HepG2 (cell line): ENCODE measurements around the gene PAM16. TPM values are rescaled to one million over a fixed set of nuclear protein-coding genes. Genes with fewer than 3 reads are reported as not detected.

Experiments
- ARID5B ChIP-seq: IDR thresholded peaks from 2 replicates; pipeline ENCODE4 v1.4.0; 2020; ENCODE audit warnings: mild to moderate bottlenecking, missing genetic modification reagents
- ATF7-NPFF ChIP-seq: sonication (generic); formaldehyde crosslinking; IDR thresholded peaks from 2 replicates; pipeline ENCODE4 v1.8.1; 2023; ENCODE audit warnings: mild to moderate bottlenecking, low read depth, missing genetic modification reagents, moderate library complexity
- DNMT1 ChIP-seq: sonication (generic); formaldehyde crosslinking; IDR thresholded peaks from 2 replicates; pipeline ENCODE4 v1.5.1; 2020; ENCODE audit warnings: mild to moderate bottlenecking, missing genetic modification reagents
- GABPB1 ChIP-seq: IDR thresholded peaks from 2 replicates; pipeline ENCODE4 v1.6.1; 2016; ENCODE audit warnings: mild to moderate bottlenecking, missing genetic modification reagents, moderate library complexity, missing compliant biosample characterization
- HDAC6 ChIP-seq: fragments of 200-600 bp; sonication (generic); IDR thresholded peaks from 2 replicates; pipeline ENCODE4 v1.7.0; 2017; ENCODE audit warnings: mild to moderate bottlenecking, antibody characterized with exemption, low read length, low read depth
- HOXA3 ChIP-seq: sonication (generic); formaldehyde crosslinking; IDR thresholded peaks from 2 replicates; pipeline ENCODE4 v1.5.0; 2020; ENCODE audit warnings: missing genetic modification reagents
- MYC ChIP-seq: sonication (generic); formaldehyde crosslinking; IDR thresholded peaks from 2 replicates; pipeline ENCODE4 v1.9.0; 2021; ENCODE audit warnings: missing genetic modification reagents, borderline replicate concordance
- NR0B2 ChIP-seq: sonication (generic); formaldehyde crosslinking; IDR thresholded peaks from 2 replicates; pipeline ENCODE4 v1.4.0; 2020; ENCODE audit warnings: mild to moderate bottlenecking, missing genetic modification reagents
- RXRA ChIP-seq: sonication (generic); formaldehyde crosslinking; IDR thresholded peaks from 2 replicates; pipeline ENCODE4 v1.5.1; 2020; ENCODE audit warnings: missing genetic modification reagents
- SIN3B ChIP-seq: fragments of 150-350 bp; IDR thresholded peaks from 2 replicates; pipeline ENCODE4 v1.6.1; 2014; ENCODE audit warnings: low read length
- SP4 ChIP-seq: sonication (generic); formaldehyde crosslinking; IDR thresholded peaks from 2 replicates; pipeline ENCODE4 v1.8.1; 2023; ENCODE audit warnings: mild to moderate bottlenecking, missing genetic modification reagents
- SRF ChIP-seq: IDR thresholded peaks from 2 replicates; pipeline ENCODE4 v1.6.1; 2011; ENCODE audit warnings: mild to moderate bottlenecking, low read depth, low read length, moderate library complexity
- THAP11 ChIP-seq: IDR thresholded peaks from 2 replicates; pipeline ENCODE4 v1.6.1; 2016; ENCODE audit warnings: missing biosample characterization, missing genetic modification reagents
- THRA ChIP-seq: sonication (generic); formaldehyde crosslinking; IDR thresholded peaks from 2 replicates; pipeline ENCODE4 v1.4.0; 2020; ENCODE audit warnings: missing genetic modification reagents, borderline replicate concordance
- YEATS2 ChIP-seq: sonication (generic); formaldehyde crosslinking; IDR thresholded peaks from 2 replicates; pipeline ENCODE4 v1.4.0; 2020; ENCODE audit warnings: missing genetic modification reagents, borderline replicate concordance
- ZBTB8A ChIP-seq: sonication (generic); formaldehyde crosslinking; IDR thresholded peaks from 2 replicates; pipeline ENCODE4 v1.4.0; 2020; ENCODE audit warnings: mild to moderate bottlenecking, low read depth, missing genetic modification reagents, borderline replicate concordance
- ZMYM3 ChIP-seq: sonication (generic); formaldehyde crosslinking; IDR thresholded peaks from 2 replicates; pipeline ENCODE4 v1.5.1; 2020; ENCODE audit warnings: mild to moderate bottlenecking, missing genetic modification reagents
- ZNF503 ChIP-seq: sonication (generic); formaldehyde crosslinking; IDR thresholded peaks from 2 replicates; pipeline ENCODE4 v1.4.0; 2020; ENCODE audit warnings: missing genetic modification reagents
- ZNF768 ChIP-seq: sonication (generic); formaldehyde crosslinking; IDR thresholded peaks from 2 replicates; pipeline ENCODE4 v1.4.0; 2020; ENCODE audit warnings: missing genetic modification reagents
- ZNF775 ChIP-seq: sonication (generic); formaldehyde crosslinking; IDR thresholded peaks from 2 replicates; pipeline ENCODE4 v1.4.0; 2020; ENCODE audit warnings: missing genetic modification reagents, mild to moderate bottlenecking, moderate library complexity, borderline replicate concordance
- ZNF781 ChIP-seq: sonication (generic); formaldehyde crosslinking; IDR thresholded peaks from 2 replicates; pipeline ENCODE4 v1.5.1; 2020; ENCODE audit warnings: borderline replicate concordance, mild to moderate bottlenecking, missing genetic modification reagents; ENCODE audit errors: not compliant biosample characterization
- ZNF891 ChIP-seq: sonication (generic); formaldehyde crosslinking; IDR thresholded peaks from 2 replicates; pipeline ENCODE4 v1.5.0; 2020; ENCODE audit warnings: mild to moderate bottlenecking, missing genetic modification reagents
- polyA plus RNA-seq, 8 experiments: library from polyadenylated mRNA; depleted of rRNA in 3 of 8; stranded (reverse) in 7 of 8; unstranded in 1 of 8; fragments of >200 nt; fragmentation: Illumina TruSeq in 4 of 8; extraction: Trizol in 4 of 8; gene quantifications; 2 replicates each; pipeline versions ENCODE4 v1.2.1 to v1.2.3, GENCODE V29; 2011 to 2016; ENCODE audit warnings: low read depth in 4 of 8, missing spikeins in 1 of 8, mixed read lengths in 1 of 8; ENCODE audit not compliant: insufficient read depth in 1 of 8
- total RNA-seq, 5 experiments: library from RNA; depleted of rRNA; stranded (reverse); fragments of >200 nt; fragmentation: Illumina TruSeq; extraction: Trizol; gene quantifications; 2 replicates each; pipeline ENCODE4 v1.2.3, GENCODE V29; 2016; ENCODE audit warnings: low read depth in 1 of 5

Gene PAM16
- total and polyA plus RNA-seq, 2 of the 13 experiments (the other 11 are each of a cell fraction or from before 2014, with no cell fraction given), result 51.5 to 51.8 TPM

GRCh38 chr16:4371357-4372000 lies 20.4 kb upstream of the PAM16 start, which contains the start of gene VASN (continued):
- peak; percentile 11; the same call in 1 of the 2 replicates for TF ChIP-seq THRA (CRISPR knock-in tag)
- no peak for TF ChIP-seq ZBTB8A
- peak; percentile 60; the same call in 1 of the 2 replicates for TF ChIP-seq MYC (CRISPR knock-in tag)
- peak; percentile 73; the same call in 1 of the 2 replicates for TF ChIP-seq ZNF891
- TF ChIP-seq ARID5B (CRISPR knock-in tag), result peak; percentile 40
- no peak for TF ChIP-seq ZMYM3 (CRISPR knock-in tag)
- peak; percentile 68 for TF ChIP-seq HOXA3 (CRISPR knock-in tag)
- TF ChIP-seq ZNF768 (CRISPR knock-in tag), result peak; percentile 76
- 0 out of 2 replicates have a peak, but pooled peaks have one; percentile 49 for TF ChIP-seq DNMT1 (CRISPR knock-in tag)
- TF ChIP-seq RXRA (CRISPR knock-in tag), result peak; percentile 37; the same call in 1 of the 2 replicates
- peak; percentile 88 for TF ChIP-seq ATF7-NPFF
- peak; percentile 40; the same call in 1 of the 2 replicates for TF ChIP-seq SIN3B
- 0 out of 2 replicates have a peak, but pooled peaks have one; percentile 25 for TF ChIP-seq SRF
- TF ChIP-seq ZNF775, result peak; percentile 60; the same call in 1 of the 2 replicates
- 0 out of 2 replicates have a peak, but pooled peaks have one; percentile 13 for TF ChIP-seq THAP11 (CRISPR knock-in tag)
- TF ChIP-seq YEATS2 (CRISPR knock-in tag), result no peak
- no peak for TF ChIP-seq HDAC6
- TF ChIP-seq SP4 (CRISPR knock-in tag), result peak; percentile 97
- TF ChIP-seq ZNF503 (CRISPR knock-in tag), result no peak; the same call in 1 of the 2 replicates
- no peak for TF ChIP-seq ZNF781 (CRISPR knock-in tag)
- TF ChIP-seq NR0B2 (CRISPR knock-in tag), result peak; percentile 79; the same call in 1 of the 2 replicates
- TF ChIP-seq GABPB1, result peak; percentile 55; the same call in 1 of the 2 replicates
